SJSA1 (cell line): ENCODE results near the gene ERCC6L. TPM values are rescaled to one million over a fixed set of nuclear protein-coding genes. Genes with fewer than 3 reads are reported as not detected.

Source experiments
- DNase-seq, 2 experiments: peaks; one replicate each; pipeline ENCODE4 v3.0.0-alpha.2; 2015 to 2020; ENCODE audit warnings: low spot score in 2 of 2, low read depth in 1 of 2
- H3K27ac ChIP-seq: fragments of 250-450 bp; sonication (Bioruptor Pico); 2 replicates; pipeline ENCODE4 v1.5.1; 2020; ENCODE audit warnings: mild to moderate bottlenecking, moderate library complexity
- H3K27me3 ChIP-seq: fragments of 250-450 bp; sonication (Bioruptor Pico); replicated peaks from 2 replicates; pipeline ENCODE4 v1.5.1; 2020; ENCODE audit warnings: mild to moderate bottlenecking, moderate library complexity
- H3K36me3 ChIP-seq: fragments of 250-450 bp; sonication (Bioruptor Pico); 2 replicates; pipeline ENCODE4 v1.5.1; 2020; ENCODE audit warnings: mild to moderate bottlenecking
- H3K4me1 ChIP-seq: fragments of 250-450 bp; sonication (Bioruptor Pico); replicated peaks from 2 replicates; pipeline ENCODE4 v1.6.1; 2021; ENCODE audit warnings: mild to moderate bottlenecking
- H3K4me3 ChIP-seq: fragments of 250-450 bp; sonication (Bioruptor Pico); 2 replicates; pipeline ENCODE4 v1.5.1; 2020; ENCODE audit warnings: mild to moderate bottlenecking
- H3K9me3 ChIP-seq: fragments of 250-450 bp; sonication (Bioruptor Pico); replicated peaks from 2 replicates; pipeline ENCODE4 v1.5.1; 2020; ENCODE audit warnings: mild to moderate bottlenecking
- total RNA-seq: library from RNA; depleted of rRNA; stranded (reverse); fragments of >200 nt; shearing (Covaris generic); gene quantifications from 2 replicates; pipeline ENCODE4 v1.2.3, GENCODE V29; 2014; rRNA removed

ERCC6L gene, protein sequence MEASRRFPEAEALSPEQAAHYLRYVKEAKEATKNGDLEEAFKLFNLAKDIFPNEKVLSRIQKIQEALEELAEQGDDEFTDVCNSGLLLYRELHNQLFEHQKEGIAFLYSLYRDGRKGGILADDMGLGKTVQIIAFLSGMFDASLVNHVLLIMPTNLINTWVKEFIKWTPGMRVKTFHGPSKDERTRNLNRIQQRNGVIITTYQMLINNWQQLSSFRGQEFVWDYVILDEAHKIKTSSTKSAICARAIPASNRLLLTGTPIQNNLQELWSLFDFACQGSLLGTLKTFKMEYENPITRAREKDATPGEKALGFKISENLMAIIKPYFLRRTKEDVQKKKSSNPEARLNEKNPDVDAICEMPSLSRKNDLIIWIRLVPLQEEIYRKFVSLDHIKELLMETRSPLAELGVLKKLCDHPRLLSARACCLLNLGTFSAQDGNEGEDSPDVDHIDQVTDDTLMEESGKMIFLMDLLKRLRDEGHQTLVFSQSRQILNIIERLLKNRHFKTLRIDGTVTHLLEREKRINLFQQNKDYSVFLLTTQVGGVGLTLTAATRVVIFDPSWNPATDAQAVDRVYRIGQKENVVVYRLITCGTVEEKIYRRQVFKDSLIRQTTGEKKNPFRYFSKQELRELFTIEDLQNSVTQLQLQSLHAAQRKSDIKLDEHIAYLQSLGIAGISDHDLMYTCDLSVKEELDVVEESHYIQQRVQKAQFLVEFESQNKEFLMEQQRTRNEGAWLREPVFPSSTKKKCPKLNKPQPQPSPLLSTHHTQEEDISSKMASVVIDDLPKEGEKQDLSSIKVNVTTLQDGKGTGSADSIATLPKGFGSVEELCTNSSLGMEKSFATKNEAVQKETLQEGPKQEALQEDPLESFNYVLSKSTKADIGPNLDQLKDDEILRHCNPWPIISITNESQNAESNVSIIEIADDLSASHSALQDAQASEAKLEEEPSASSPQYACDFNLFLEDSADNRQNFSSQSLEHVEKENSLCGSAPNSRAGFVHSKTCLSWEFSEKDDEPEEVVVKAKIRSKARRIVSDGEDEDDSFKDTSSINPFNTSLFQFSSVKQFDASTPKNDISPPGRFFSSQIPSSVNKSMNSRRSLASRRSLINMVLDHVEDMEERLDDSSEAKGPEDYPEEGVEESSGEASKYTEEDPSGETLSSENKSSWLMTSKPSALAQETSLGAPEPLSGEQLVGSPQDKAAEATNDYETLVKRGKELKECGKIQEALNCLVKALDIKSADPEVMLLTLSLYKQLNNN
- 14.4 and 19.3 TPM in 2 replicates for total RNA-seq

DNA sequence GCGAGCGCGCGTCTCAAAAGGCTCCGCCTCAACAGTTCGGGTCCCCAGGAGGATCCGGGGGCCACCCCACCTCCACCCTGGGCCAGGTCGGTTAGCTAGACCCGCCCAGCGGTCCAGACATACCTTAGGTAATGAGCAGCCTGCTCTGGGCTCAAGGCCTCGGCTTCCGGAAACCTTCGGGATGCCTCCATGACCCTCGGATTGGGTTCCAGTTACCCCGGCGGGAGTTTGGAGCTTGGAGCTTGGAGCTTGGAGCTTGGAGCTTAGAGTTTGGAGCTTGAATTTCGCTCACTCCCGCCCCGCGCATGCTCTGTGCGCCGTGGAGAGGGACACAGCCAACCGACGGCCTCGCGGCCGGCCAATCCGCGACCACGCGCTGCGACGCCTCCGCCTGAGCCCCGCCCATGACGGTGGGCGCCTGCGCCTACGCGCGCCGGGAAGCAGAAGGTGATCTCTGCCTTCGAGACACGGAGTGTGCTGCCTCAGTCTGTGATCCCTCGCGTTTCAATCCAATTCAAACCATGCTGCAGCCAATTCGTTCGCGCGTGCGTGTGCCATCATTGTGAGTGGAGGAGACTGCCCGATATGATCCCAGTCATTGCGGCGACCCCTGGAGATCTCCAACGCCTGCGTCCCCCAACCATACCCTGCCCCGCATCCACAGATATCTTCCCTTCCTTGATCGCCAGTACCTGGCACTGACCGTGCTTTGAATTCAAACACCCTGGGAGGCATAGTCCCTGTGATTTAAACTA, at the start of gene ERCC6L:
Gene ERCC6L (minus strand): TSS at position 307 of the 755 bp plus-strand sequence. CDS start 116 bp downstream, at position 191.
- peak; percentile 81 to 90 for DNase-seq
- Histone ChIP-seq H3K27ac (peak within 1 kb of the TSS; percentile 79), H3K4me1 (peaks cover 23% of the 10 kb centered on the region), H3K9me3 (no peaks in the 10 kb centered on the region), H3K4me3 (peak within 1 kb of the TSS; percentile 59), H3K27me3 (no peaks in the 10 kb centered on the region), H3K36me3 (peaks cover 20% of the 10 kb centered on the region)

DNA sequence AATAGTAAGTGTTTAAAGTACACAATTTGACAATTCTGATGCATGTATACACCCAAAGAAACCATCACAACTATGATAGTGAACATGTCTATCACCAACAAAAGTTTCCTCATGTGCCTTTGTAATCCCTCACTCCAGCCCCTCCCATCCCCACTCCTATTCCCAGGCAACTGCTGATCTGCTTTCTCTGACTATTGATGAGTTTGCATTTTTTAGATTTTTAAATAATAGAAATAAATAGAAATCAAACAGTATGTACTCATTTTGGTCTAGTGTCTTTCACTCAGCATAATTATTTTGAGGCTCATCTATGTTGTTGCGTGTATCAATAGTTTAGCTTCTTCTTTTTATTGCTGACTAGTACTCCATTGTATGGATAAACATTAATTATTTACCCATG, 43.5 kb upstream of the ERCC6L start:
- H3K4me1 ChIP-seq = no peaks in the 10 kb centered on the region
- H3K9me3 ChIP-seq = no peaks in the 10 kb centered on the region
- H3K4me3 ChIP-seq = no peak overlapping the region
- DNase-seq = no peak
- H3K27ac ChIP-seq = no peak overlapping the region
- no peaks in the 10 kb centered on the region for H3K27me3 ChIP-seq
- no peaks in the 10 kb centered on the region for H3K36me3 ChIP-seq

DNA sequence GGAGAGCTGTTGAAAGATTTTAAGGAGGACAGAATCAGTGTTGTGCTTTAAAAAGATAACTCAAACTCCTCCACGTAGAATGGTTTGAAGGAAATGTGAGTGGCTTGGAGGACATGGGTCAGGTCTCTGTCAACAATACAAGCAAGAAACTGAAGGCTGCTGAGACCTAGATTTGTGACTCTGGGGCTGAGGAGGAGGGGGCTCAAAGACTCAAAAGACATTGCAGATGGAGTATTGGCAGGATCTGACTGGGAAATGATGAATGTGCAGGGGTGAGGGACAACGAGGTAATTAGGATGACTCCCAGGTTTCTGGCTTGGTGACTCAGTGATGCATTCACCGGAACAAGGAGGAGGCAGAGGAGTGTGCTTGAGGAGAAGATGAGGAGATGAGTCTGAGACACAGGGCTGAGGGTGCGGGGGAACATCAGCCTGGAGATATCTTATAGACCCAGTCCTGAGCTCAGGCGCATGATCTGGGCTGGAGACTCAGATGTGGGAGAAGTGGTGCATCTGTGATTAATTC, 41.6 kb upstream of the ERCC6L start:
- H3K27me3 ChIP-seq = no peaks in the 10 kb centered on the region
- peaks cover 7% of the 10 kb centered on the region for H3K4me1 ChIP-seq
- no peak for DNase-seq
- no peak overlapping the region for H3K27ac ChIP-seq
- H3K36me3 ChIP-seq = peaks cover 10% of the 10 kb centered on the region
- H3K4me3 ChIP-seq = no peak overlapping the region
- no peaks in the 10 kb centered on the region for H3K9me3 ChIP-seq

DNA sequence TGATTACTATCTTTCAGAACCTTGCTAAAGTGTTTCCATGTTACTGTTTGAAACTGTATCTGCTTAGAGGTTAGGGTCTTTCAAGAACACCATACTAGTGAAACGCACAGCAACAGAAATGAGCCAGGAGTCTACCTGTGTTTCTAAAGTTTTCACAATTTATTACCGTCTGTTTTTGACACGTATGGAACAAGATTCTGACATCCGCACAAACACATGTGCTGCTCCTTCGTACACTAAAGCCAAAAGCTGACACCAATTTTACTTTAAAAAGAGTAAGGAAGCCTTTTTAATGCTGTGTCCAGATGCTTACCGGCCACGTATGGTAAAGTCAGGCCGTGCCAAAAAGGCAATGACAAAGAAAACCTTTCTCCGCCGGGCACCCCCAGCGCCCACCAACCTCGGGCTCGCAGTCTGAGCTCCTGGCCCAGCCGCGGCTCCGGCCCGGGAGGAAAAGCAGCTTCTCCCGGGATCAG, 37.7 kb upstream of the ERCC6L start:
- Histone ChIP-seq H3K9me3 (no peaks in the 10 kb centered on the region), H3K4me3 (peak overlapping the region; percentile 62), H3K27ac (peak overlapping the region; percentile 70), H3K36me3 (peaks cover 47% of the 10 kb centered on the region), H3K4me1 (peaks cover 43% of the 10 kb centered on the region), H3K27me3 (no peaks in the 10 kb centered on the region)
- no peak for DNase-seq

DNA sequence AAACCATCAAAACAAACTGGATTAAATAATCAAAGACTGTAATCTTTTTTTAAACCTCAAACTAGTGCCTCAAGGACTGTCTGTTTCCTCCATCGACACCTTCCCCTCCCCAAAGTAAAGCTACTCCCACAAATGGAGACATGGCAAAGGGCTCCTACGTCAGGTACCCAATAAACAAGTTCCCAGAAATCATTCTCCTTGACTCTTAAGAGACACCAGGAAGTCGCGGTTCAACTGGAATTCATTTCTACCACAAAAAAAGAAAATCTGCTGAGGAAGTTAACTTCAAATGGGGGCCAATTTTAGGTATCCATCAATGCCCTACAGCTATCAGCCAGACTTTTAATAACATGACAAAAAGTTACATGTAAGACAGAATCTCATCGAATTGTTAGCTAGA, 35.7 kb upstream of the ERCC6L start:
- H3K4me1 ChIP-seq = peaks cover 61% of the 10 kb centered on the region
- H3K27me3 ChIP-seq = no peaks in the 10 kb centered on the region
- no peaks in the 10 kb centered on the region for H3K9me3 ChIP-seq
- 0 out of 2 replicates have a peak overlapping the region, but pooled peaks have one; percentile 62 for H3K4me3 ChIP-seq
- no peak overlapping the region for H3K27ac ChIP-seq
- no peak for DNase-seq
- H3K36me3 ChIP-seq = peaks cover 62% of the 10 kb centered on the region

DNA sequence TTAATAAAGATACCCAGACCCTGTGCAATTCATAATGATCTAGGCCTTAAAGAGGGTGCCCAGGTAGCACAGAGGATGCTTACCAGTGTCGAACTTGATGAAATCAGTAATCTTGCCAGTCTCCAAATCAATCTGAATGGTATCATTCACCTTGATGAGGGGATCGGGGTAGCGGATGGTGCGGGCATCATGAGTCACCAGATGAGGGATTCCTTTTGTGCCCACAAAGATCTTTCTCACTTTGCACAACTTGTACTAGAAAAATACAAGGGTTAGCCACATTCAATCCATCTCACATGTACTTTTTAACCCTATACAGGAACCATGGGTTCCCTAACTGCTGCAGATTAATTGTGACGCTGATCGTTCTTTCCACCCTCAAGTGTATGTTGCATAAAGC, 34.9 kb upstream of the ERCC6L start:
- Histone ChIP-seq H3K36me3 (peaks cover 67% of the 10 kb centered on the region), H3K27ac (no peak overlapping the region), H3K27me3 (no peaks in the 10 kb centered on the region), H3K9me3 (no peaks in the 10 kb centered on the region), H3K4me3 (no peak overlapping the region), H3K4me1 (peaks cover 67% of the 10 kb centered on the region)
- no peak for DNase-seq

DNA sequence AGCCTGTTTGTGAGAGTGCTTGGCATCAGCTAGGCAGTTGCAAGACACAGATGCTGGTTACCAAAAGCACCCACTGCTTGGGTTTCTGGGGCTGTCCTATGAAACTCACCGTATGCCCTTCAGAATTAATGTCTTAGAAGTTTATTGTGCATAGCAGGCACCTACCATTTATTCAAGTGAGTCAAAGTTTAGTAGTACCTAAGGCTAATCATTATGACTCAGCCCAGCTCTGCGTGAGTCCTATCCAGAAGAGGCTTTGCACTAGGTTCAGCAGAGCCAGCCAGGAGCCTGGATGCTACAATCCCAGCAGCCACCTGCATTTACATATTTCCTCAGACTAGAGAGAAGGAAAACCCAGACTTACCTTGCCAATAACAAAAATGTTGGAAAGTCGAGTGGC, 34.0 kb upstream of the ERCC6L start:
- Histone ChIP-seq H3K4me1 (peaks cover 75% of the 10 kb centered on the region), H3K9me3 (no peaks in the 10 kb centered on the region), H3K36me3 (peaks cover 75% of the 10 kb centered on the region), H3K27ac (no peak overlapping the region), H3K4me3 (no peak overlapping the region), H3K27me3 (no peaks in the 10 kb centered on the region)
- DNase-seq = no peak

DNA sequence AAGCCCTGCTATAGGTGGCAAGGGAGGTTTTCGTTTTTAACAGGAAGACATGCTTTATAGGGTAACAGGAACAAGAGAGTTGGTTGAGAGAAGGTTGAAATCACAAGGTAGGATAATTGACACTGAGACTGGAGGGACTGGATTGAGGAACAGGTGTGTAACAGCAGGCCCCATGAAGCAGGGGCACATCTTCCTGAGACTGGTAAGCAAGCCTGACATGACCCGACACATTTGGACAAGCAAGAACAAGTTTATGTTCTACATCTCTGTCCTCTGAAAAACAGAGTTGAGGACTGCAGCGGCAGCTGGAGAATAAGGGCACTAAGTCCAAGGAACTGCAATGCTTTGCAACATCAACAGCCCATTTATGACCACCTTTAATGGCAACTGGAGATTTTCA, 33.0 kb upstream of the ERCC6L start:
- Histone ChIP-seq H3K36me3 (peaks cover 82% of the 10 kb centered on the region), H3K27me3 (no peaks in the 10 kb centered on the region), H3K4me1 (peaks cover 75% of the 10 kb centered on the region), H3K27ac (no peak overlapping the region), H3K4me3 (no peak overlapping the region), H3K9me3 (no peaks in the 10 kb centered on the region)
- DNase-seq = no peak

DNA sequence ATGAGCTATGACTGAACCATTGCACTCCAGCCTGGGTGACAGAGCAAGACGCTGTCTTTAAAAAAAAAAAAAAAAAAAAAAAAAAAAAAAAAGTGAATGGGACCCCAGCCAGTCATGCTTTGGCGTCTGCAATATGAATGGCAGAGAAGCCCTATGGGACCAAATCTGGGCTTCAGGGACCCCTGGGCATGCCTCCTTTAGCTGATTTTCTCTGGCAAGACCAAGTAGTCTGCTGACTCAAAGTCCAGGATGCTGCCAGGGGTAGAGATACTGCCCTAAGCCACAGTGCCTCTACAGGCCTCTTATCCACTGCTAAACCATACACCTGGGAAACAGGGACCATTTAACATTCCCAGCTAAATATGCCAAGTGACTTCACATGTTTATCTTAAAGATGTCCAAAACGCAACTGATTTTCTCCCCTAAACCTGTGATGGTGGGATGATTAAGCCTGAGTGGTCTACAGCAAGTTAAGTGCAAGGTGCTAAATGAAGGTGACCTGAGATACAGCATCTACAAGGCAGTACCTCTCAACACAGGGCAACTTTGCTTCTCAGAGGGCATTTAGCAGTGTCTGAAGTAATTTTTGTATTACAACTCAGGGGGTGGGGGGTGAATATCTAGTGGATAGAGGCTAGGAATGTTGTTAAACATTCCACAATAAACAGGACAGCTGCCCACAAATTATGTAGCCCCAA, 32.4 kb upstream of the ERCC6L start:
- Histone ChIP-seq H3K4me3 (no peak overlapping the region), H3K4me1 (peaks cover 75% of the 10 kb centered on the region), H3K27ac (no peak overlapping the region), H3K27me3 (no peaks in the 10 kb centered on the region), H3K9me3 (no peaks in the 10 kb centered on the region), H3K36me3 (peaks cover 81% of the 10 kb centered on the region)
- no peak for DNase-seq

DNA sequence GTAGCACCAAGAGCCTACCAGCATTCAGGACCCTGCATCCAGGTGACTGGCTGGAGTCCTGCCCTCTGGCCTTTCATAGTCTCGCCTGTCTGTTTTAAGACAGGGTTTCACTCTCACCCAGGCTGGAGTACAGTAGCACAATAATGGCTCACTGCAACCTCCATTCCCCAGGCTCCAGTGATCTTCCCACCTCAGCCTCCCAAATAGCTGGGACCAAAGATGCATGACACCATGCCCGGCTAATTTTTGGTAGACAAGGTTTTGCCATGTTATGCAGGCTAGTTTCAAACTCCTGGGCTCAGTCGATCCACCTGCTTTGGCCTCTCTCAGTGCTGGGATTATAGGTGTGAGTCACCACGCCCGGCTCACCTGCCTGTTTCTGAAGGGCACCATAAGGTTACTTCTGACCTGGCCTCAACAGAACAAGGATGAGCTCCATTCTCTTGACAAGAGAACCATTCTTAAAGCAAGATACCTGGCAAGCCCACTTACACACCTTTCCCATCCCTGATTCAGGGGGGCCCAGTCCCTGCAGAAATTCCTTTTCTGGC, 31.6 kb upstream of the ERCC6L start:
- Histone ChIP-seq H3K9me3 (no peaks in the 10 kb centered on the region), H3K27me3 (no peaks in the 10 kb centered on the region), H3K4me3 (no peak overlapping the region), H3K4me1 (peaks cover 68% of the 10 kb centered on the region), H3K27ac (peak overlapping the region; percentile 92), H3K36me3 (peaks cover 73% of the 10 kb centered on the region)
- no peak for DNase-seq

DNA sequence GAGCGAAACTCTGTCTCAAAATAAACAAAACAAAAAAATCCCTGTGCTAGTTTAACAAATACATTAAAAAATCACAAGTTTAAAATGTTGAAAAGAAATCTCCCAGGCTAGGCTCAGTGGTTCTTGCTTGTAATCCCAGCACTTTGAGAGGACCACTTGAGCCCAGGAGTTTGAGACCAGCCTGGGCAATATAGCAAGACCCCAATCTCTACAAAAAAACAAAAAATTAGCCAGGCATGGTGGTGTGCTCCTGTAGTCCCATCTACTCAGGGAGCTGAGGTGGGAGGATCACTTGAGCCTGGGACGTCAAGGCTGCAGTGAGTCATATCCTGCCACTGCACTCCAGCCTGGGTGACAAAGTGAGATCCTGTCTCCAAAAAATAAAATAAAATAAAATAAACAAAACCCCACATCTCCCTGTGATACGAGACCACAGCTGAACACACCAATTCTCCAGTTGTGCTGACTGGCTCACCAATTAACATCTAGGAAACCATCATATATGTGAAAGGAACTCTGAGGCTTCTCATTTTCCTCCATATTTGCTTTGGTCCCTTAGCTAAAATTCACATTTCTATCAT, 30.9 kb upstream of the ERCC6L start:
- Histone ChIP-seq H3K36me3 (peaks cover 66% of the 10 kb centered on the region), H3K27ac (peak overlapping the region; percentile 92), H3K27me3 (no peaks in the 10 kb centered on the region), H3K9me3 (no peaks in the 10 kb centered on the region), H3K4me3 (no peak overlapping the region), H3K4me1 (peaks cover 61% of the 10 kb centered on the region)
- DNase-seq = peak; percentile 76 to 81
